Stimulated activated CD4-positive, alpha-beta T cell treated with anti-CD3 and anti-CD28 coated beads, TNF-alpha, amount 100 ng/mL, for 24 hours (primary cell): ENCODE measurements around the gene COLGALT1.

ENCODE experiments used
- DNase-seq, 3 experiments: peaks; one replicate each; pipeline ENCODE4 v3.0.0-alpha.2; 2020; ENCODE audit warnings: low read depth in 3 of 3

Gene COLGALT1

GRCh38 chr19:17598953-17599352 is 43.5 kb downstream of the COLGALT1 start:
- DNase-seq, result no peak

GRCh38 chr19:17599780-17600179 is 44.3 kb downstream of the COLGALT1 start:
- DNase-seq, result no peak

DNA sequence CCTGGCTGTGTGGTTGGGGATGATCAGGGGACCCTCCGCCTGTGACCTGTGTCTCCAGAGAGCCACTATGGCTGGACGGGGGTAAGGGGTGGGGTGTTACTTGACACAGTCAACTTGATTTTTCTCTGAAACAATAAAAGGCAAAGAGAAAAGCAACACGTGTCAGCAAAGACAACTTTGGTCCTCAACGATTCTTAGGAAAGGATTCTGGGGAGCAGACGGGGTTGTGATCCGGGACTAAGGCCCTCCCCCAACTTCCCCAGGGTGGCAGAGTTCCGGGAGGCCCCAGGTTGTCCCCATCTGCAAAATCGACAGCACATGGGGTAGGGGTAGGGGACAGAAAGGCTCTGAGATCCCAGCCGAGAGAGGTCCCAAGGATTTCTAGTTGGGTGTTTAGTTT is 46.2 kb downstream of the COLGALT1 start:
- DNase-seq, result no peak

GRCh38 chr19:17602217-17602616 is 46.8 kb downstream of the COLGALT1 start:
- no peak for DNase-seq

GRCh38 chr19:17602872-17603510 is 47.5 kb downstream of the COLGALT1 start:
- DNase-seq, result no peak

DNA sequence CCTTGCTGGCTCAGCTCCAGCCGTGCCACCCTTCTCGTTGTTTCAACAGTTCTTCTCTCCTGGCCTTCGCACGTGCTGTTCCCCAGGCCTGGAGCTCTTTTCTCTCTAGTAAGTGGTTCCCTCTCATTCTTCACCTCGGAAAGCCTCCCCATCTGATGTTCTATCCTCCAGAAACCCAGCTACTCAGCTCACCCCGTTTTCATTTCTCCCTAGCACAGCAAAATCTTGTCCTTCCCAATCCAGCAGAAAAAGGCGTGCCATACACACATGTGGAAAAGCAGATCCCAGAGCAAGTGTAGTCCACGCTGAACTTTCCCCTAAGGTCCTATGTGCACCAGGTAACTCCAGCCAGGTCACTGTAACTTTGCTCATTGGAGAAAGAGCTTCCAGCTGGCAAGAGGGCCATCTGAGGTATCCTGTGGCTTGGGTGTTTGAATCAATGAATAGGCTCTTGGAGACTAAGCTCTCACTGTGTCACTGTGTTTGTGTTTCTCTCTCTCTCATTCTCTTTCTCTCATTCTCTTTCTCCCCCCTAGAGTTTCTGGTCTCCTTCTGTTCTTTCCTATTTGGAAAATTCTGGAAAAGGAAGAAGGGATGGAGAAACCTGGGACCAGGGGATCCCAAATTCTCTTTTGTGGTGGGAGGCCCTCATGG is 49.0 kb downstream of the COLGALT1 start:
- no peak for DNase-seq

DNA sequence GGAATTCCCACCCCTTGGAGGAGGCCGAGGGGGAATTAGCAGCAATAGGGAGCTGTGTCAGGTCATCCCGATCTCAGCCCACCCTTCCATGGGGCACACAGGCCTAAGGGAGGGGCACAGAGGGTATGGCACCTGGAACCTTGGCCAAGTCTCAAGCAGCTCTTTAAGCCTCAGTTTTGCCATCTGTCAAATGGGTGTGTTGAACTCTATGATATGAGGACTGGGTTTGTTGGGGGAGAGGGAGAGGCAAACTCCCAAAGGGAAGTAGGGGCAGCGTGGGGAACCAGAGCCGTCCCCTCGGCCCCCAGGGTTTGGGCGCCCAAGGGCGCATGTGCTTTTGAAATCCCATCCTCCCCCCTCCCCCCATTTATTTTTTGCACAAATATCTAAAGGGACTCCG is 49.7 kb downstream of the COLGALT1 start:
- DNase-seq, result no peak

GRCh38 chr19:17605761-17606589 is 50.5 kb downstream of the COLGALT1 start:
- peak; percentile 59 to 81 (median 64) for DNase-seq

DNA sequence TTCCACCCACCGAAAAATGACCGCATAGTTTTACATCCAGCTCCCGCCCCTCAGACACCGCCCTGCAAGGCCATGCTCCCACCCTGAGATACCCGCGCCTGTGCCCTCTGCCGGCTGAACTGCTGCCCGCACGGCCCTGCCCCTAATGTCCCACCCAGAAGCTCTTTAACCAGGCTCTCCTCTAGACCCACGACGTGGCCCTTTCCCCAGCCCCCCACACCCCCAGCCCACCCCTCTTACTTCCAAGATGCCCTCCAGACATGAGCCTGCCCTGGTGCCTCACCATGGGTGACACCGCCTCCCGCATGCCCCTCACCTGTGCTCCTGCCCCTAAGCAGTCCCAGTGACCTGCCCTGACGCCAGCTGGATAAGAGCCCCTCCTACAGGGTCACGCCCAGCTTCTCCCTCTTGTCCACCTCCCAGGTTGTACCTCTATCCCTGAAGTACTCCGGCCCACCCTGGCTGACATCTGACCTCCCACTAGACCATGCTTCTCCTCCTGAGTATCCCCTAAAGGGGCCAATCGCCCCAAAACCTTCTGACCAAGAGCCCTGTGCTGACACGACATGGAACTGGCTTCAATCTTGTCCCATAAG is 51.2 kb downstream of the COLGALT1 start:
- no peak for DNase-seq

DNA sequence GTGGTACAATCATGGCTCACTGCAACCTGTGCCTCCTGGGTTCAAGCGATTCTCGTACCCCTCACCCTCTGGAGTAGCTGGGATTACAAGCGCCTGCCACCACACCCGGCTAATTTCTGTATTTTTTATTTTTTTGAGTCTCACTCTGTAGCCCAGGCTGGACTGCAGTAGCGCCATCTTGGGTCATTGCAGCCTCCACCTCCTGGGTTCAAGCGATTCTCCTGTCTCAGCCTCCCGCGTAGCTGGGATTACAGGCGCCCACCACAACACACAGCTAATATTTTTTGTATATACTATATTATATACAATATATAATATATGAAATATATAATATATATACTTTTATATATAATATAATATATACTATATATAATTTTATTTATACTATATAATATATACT is 52.5 kb downstream of the COLGALT1 start:
- no peak for DNase-seq

GRCh38 chr19:17610384-17610783 is 54.9 kb downstream of the COLGALT1 start:
- DNase-seq, result no peak

DNA sequence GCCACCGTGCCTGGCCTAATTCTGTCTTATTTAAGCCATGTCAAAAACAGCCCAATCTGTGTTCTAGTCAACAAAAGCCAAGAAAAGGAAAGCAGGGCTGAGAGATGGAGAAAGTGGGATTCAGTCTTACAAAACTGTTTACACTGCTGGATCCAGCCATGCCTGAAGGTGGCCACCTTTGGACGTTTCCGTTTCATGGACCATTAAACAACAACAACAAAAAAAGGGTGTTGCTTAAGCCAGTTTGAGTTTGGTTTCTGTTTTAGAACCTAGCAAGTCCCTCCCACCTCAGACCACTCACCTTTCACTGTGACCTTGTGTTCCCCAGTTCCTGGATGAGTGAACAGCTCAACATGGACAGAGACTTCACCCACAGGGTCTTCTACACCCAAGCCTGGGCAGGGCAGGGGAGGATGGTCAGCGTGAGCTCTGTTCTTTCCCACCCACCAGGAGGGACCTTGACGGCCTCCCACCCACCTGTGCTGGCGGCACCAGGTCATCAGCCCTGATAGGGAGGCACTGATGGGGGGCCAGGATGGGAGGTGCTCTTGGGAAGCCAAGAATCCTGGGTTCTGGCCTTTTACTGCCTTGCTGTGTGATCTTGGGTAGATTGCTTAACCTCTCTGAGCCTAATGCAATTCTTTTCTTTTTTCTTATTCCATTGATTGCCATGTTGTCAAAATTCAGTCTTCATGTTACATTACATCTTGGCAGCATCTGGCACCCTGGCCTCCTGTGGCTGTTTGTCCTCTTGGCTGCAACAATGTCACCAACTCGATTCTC is 56.2 kb downstream of the COLGALT1 start:
- no peak for DNase-seq

- no peak for DNase-seq
Observed at GRCh38 chr19:17614476-17614875, 59.0 kb downstream of the COLGALT1 start.

- DNase-seq, result no peak
Observed at GRCh38 chr19:17615889-17616685, 60.6 kb downstream of the COLGALT1 start.

GRCh38 chr19:17616686-17616960 is 61.2 kb downstream of the COLGALT1 start:
- DNase-seq, result no peak

DNA sequence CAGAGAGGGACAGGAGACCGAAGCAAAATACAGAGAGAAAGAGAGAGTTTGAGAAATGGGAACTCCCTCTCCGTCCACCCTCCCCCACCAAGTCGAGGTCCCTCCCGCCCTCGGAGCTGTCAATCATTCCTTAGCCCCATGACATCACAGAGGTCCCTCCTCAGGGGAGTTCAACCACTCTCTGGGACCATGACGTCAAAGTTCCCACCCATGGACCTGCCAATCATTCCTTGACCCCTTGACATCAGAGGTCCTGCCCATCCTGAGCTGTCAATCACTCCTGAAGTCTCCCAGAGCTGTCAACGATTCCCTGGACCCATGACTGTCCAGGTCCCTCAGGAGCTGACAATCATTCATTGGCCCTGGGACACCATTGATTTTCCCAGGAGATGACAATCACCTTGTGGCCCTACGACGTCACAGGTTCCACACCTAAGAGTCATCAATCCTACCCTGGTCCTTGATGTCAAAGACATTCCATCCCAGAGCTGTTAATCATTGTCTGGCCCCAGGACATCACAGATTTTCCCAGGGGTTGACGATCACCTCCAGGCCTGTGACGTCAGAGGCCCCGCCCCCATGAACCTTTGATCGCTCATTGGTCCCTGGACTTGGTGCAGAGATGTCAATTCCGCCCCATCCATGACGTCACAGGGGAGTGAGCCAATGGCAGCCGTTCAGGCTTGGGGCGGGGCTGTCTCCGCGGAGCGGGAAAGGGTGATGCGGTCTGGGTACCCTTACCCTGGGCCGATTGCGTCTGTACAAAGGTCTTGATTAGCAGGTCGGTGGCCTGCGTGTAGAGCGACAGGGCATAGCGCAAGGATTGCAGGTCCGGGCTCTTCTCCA is 61.7 kb downstream of the COLGALT1 start:
- DNase-seq, result no peak

GRCh38 chr19:17617807-17618192 is 62.4 kb downstream of the COLGALT1 start:
- DNase-seq, result no peak

GRCh38 chr19:17618281-17618903 is 62.9 kb downstream of the COLGALT1 start:
- no peak for DNase-seq

- DNase-seq, result no peak
Observed at GRCh38 chr19:17618936-17619335, 63.5 kb downstream of the COLGALT1 start.

DNA sequence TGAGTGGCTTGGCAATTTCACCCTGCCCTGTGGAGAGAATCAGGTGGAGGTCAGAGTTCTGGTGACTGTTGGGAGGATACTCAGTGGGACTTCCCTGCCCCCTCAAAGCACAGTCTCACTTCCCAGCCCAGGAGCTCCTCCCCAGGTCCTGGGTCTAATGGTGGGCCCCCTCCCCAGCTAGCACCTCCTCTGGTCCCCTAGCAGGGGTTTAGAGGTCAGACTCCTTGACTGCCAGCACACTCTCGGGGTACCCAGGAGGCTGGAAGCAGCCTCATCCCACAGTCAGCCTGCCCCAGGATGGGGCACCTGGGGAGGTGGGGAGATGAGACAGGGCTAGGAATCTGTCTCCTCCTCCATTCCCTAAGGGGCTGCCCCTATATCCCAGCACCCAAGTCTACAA is 65.2 kb downstream of the COLGALT1 start:
- no peak for DNase-seq
